ENCODE data around the gene AKAP3. TPM values are rescaled to one million over a fixed set of nuclear protein-coding genes. Genes with fewer than 3 reads are reported as not detected.

Gene AKAP3
- 0.07 to 0.28 TPM (median 0.13 TPM) in 5 replicates for total RNA-seq (2022; extraction: Qiagen RNA extraction)

GRCh38 chr12:4648501-4649357 lies at the start of gene AKAP3, which contains the start of gene NDUFA9:
TSS of gene AKAP3 (minus strand) at chr12:4649051. CDS start at chr12:4638196, 10,855 bp downstream.
TSS of gene NDUFA9 (plus strand) at chr12:4649114. CDS start at chr12:4649127, 13 bp downstream.

Other genes starting within 250 kb of the AKAP3 start
- not detected in 5 replicates for gene FGF6, start 203.2 kb downstream of the AKAP3 start, total RNA-seq (2022; extraction: Qiagen RNA extraction)
- 14.8 to 26.3 TPM (median 17.7 TPM) in 5 replicates for gene RAD51AP1, start 110.2 kb downstream of the AKAP3 start, total RNA-seq (2022; extraction: Qiagen RNA extraction)
- gene DYRK4, start 86.8 kb downstream of the AKAP3 start, total RNA-seq (2022; extraction: Qiagen RNA extraction), result 43.0 to 47.9 TPM (median 45.3 TPM) in 5 replicates
- gene NDUFA9, start 63 bp upstream of the AKAP3 start, total RNA-seq (2022; extraction: Qiagen RNA extraction), result 113 to 119 TPM (median 116 TPM) in 5 replicates
- not detected in 5 replicates for gene GALNT8, start 71.3 kb upstream of the AKAP3 start, total RNA-seq (2022; extraction: Qiagen RNA extraction)

Measured in A549 treated with Hydrocortisone at 1 μM for 4 hours (cell line).